Spinal cord (tissue), 10 donors: ENCODE results near the gene SPEG. TPM values are rescaled to one million over a fixed set of nuclear protein-coding genes. Genes with fewer than 3 reads are reported as not detected.

Experiments
- DNase-seq, 6 donors: peaks; one replicate each; pipeline versions ENCODE4 v3.0.0 to v3.0.0-alpha.2; 2013 to 2015; ENCODE audit warnings: low spot score in 6 of 6, low read depth in 4 of 6
- H3K27ac ChIP-seq: one replicate; pipeline ENCODE4 v1.5.1; 2013; ENCODE audit warnings: low read depth, low read length, control low read depth
- H3K27me3 ChIP-seq: one replicate; pipeline ENCODE4 v1.6.1; 2013; ENCODE audit warnings: low read length; ENCODE audit not compliant: control insufficient read depth, insufficient read depth
- H3K36me3 ChIP-seq: one replicate; pipeline ENCODE4 v1.6.1; 2013; ENCODE audit warnings: low read length; ENCODE audit not compliant: control insufficient read depth, insufficient read depth
- H3K4me1 ChIP-seq: one replicate; pipeline ENCODE4 v1.6.1; 2013; ENCODE audit warnings: low read length; ENCODE audit not compliant: control insufficient read depth, insufficient read depth
- H3K4me3 ChIP-seq: one replicate; pipeline ENCODE4 v1.5.1; 2013; ENCODE audit warnings: low read depth, low read length, control low read depth
- H3K9me3 ChIP-seq: one replicate; pipeline ENCODE4 v1.6.1; 2013; ENCODE audit warnings: low read length; ENCODE audit not compliant: control insufficient read depth, insufficient read depth
- WGBS: methylation state at CpG from one replicate; pipeline ENCODE4 v1.1.5; 2013; ENCODE audit warnings: missing lambda C conversion rate; ENCODE audit not compliant: insufficient coverage; 5-methylcytosine and 5-hydroxymethylcytosine counted together
- polyA plus RNA-seq, 2 donors: library from polyadenylated mRNA; unstranded; fragments of 120-200 nt; gene quantifications; one replicate each; pipeline ENCODE4 v1.2.1, GENCODE V29; 2013; ENCODE audit not compliant: insufficient read length in 2 of 2
- total RNA-seq, 2 donors: library from RNA; depleted of rRNA in 1 of 2; stranded (reverse); fragments of 120-200 nt in 1 of 2; fragments of >200 nt in 1 of 2; gene quantifications; one replicate each; pipeline versions ENCODE4 v1.2.3 to v1.2.4, GENCODE V29; 2013 to 2014
- donor health status: healthy.

The SPEG gene
- total and polyA plus RNA-seq, 4 donors: 12.2 to 84.2 (median 46.0) TPM

- DNase-seq: peak in 1 of 6 donors; percentile 62
- H3K4me1 ChIP-seq: peaks cover 33% of the 10 kb centered on the region
- H3K27ac ChIP-seq: peak overlapping the region; percentile 72
- no peaks in the 10 kb centered on the region for H3K9me3 ChIP-seq
- peaks cover 43% of the 10 kb centered on the region for H3K27me3 ChIP-seq
- peaks cover 12% of the 10 kb centered on the region for H3K36me3 ChIP-seq
- 3% methylated on average over 59 of the region's 59 CpGs for WGBS
- H3K4me3 ChIP-seq: peak overlapping the region; percentile 76
These were observed 63.0 kb downstream of the SPEG start for GRCh38 chr2:219497495-219498279.

- H3K4me1 ChIP-seq: peaks cover 33% of the 10 kb centered on the region
- no peaks in the 10 kb centered on the region for H3K9me3 ChIP-seq
- under 1% methylated on average over 44 of the region's 49 CpGs for WGBS
- H3K27ac ChIP-seq: peak within 1 kb of the TSS; percentile 72
- H3K4me3 ChIP-seq: peak within 1 kb of the TSS; percentile 76
- peaks cover 43% of the 10 kb centered on the region for H3K27me3 ChIP-seq
- DNase-seq: peak; percentile 83 to 98 (median 88)
- H3K36me3 ChIP-seq: peaks cover 10% of the 10 kb centered on the region
These were observed 63.8 kb downstream of the SPEG start, which contains the start of gene GMPPA for GRCh38 chr2:219498280-219499057. TSS of gene GMPPA (plus strand) at chr2:219498891. CDS start at chr2:219499976, 1,085 bp downstream.

GRCh38 chr2:219499058-219499307, 64.3 kb downstream of the SPEG start:
- DNase-seq: no peak

GRCh38 chr2:219499555-219499954, 64.9 kb downstream of the SPEG start:
- Histone ChIP-seq H3K36me3 (peaks cover 21% of the 10 kb centered on the region), H3K27me3 (peaks cover 39% of the 10 kb centered on the region), H3K27ac (no peak overlapping the region), H3K9me3 (no peaks in the 10 kb centered on the region), H3K4me1 (peaks cover 33% of the 10 kb centered on the region), H3K4me3 (no peak overlapping the region)
- WGBS: 94% methylated on average over 1 of the region's 1 CpG
- DNase-seq: no peak

More at GRCh38 chr2:219499058-219499307, 64.3 kb downstream of the SPEG start:
- WGBS: 0% methylated on average over 3 of the region's 3 CpGs
- H3K4me1 ChIP-seq: peaks cover 33% of the 10 kb centered on the region
- H3K4me3 ChIP-seq: peak overlapping the region; percentile 76
- H3K36me3 ChIP-seq: peaks cover 15% of the 10 kb centered on the region
- H3K27ac ChIP-seq: peak overlapping the region; percentile 72
- peaks cover 43% of the 10 kb centered on the region for H3K27me3 ChIP-seq
- H3K9me3 ChIP-seq: no peaks in the 10 kb centered on the region

- no peak overlapping the region for H3K4me3 ChIP-seq
- no CpG with 5 or more reads among the region's 2 CpGs for WGBS
- peaks cover 35% of the 10 kb centered on the region for H3K4me1 ChIP-seq
- peaks cover 34% of the 10 kb centered on the region for H3K27me3 ChIP-seq
- no peak overlapping the region for H3K27ac ChIP-seq
- no peaks in the 10 kb centered on the region for H3K9me3 ChIP-seq
- no peak for DNase-seq
- peaks cover 27% of the 10 kb centered on the region for H3K36me3 ChIP-seq
These were observed 65.5 kb downstream of the SPEG start for GRCh38 chr2:219500135-219500534.

GRCh38 chr2:219501849-219502248, 67.2 kb downstream of the SPEG start:
- H3K27me3 ChIP-seq: peaks cover 16% of the 10 kb centered on the region
- 92% methylated on average over 12 of the region's 14 CpGs for WGBS
- no peaks in the 10 kb centered on the region for H3K9me3 ChIP-seq
- H3K36me3 ChIP-seq: peaks cover 44% of the 10 kb centered on the region
- no peak for DNase-seq
- H3K4me3 ChIP-seq: no peak overlapping the region
- H3K27ac ChIP-seq: no peak overlapping the region
- H3K4me1 ChIP-seq: peaks cover 36% of the 10 kb centered on the region

- H3K27ac ChIP-seq: no peak overlapping the region
- peaks cover 36% of the 10 kb centered on the region for H3K4me1 ChIP-seq
These were observed 68.0 kb downstream of the SPEG start for GRCh38 chr2:219502618-219503017.

GRCh38 chr2:219505585-219505984, 70.9 kb downstream of the SPEG start:
- Histone ChIP-seq H3K4me3 (no peak overlapping the region), H3K9me3 (no peaks in the 10 kb centered on the region), H3K4me1 (peaks cover 56% of the 10 kb centered on the region), H3K27ac (no peak overlapping the region), H3K27me3 (peaks cover 4% of the 10 kb centered on the region), H3K36me3 (peaks cover 51% of the 10 kb centered on the region)
- DNase-seq: no peak
- WGBS: 89% methylated on average over 9 of the region's 9 CpGs

More at GRCh38 chr2:219502618-219503017, 68.0 kb downstream of the SPEG start:
- DNase-seq: no peak
- peaks cover 51% of the 10 kb centered on the region for H3K36me3 ChIP-seq
- no peak overlapping the region for H3K4me3 ChIP-seq
- no peaks in the 10 kb centered on the region for H3K9me3 ChIP-seq
- peaks cover 9% of the 10 kb centered on the region for H3K27me3 ChIP-seq

- Histone ChIP-seq H3K27ac (peak overlapping the region; percentile 69), H3K4me3 (no peak overlapping the region), H3K27me3 (peaks cover 10% of the 10 kb centered on the region), H3K4me1 (peaks cover 63% of the 10 kb centered on the region), H3K9me3 (no peaks in the 10 kb centered on the region), H3K36me3 (peaks cover 51% of the 10 kb centered on the region)
- WGBS: 68% methylated on average over 23 of the region's 23 CpGs
- no peak for DNase-seq
These were observed 71.6 kb downstream of the SPEG start for GRCh38 chr2:219506153-219506801.
